Omental fat pad (tissue), 4 donors: Measurements from ENCODE around the gene GET4. TPM values are rescaled to one million over a fixed set of nuclear protein-coding genes. Genes with fewer than 3 reads are reported as not detected.

Experiments
- ATAC-seq: fragments of 150-250 bp; one replicate; pipeline ENCODE4 v1.9.1; 2016; ENCODE audit warnings: mild to moderate bottlenecking, moderate library complexity; ENCODE audit not compliant: low FRiP score
- DNase-seq: peaks from one replicate; pipeline ENCODE4 v3.0.0-alpha.2; 2019; ENCODE audit warnings: low spot score
- CTCF ChIP-seq, 3 donors: fragments of 450-650 bp; IDR thresholded peaks; one replicate each; pipeline ENCODE4 v1.5.1; 2016 to 2017; ENCODE audit warnings: antibody characterized with exemption in 3 of 3, mild to moderate bottlenecking in 3 of 3, moderate library complexity in 2 of 3
- total RNA-seq, 4 donors: library from RNA; depleted of rRNA; stranded (reverse); fragments of >200 nt; gene quantifications; one replicate each; pipeline ENCODE4 v1.1.0, GENCODE V29; 2016

GET4 gene
- total RNA-seq, 4 donors from 2014 or later: 18.7 to 28.5 (median 23.5) TPM

- no peak for TF ChIP-seq CTCF (IDR thresholded peaks at IDR 0.05)
- no peak for ATAC-seq
- DNase-seq: no peak
Measured at GRCh38 chr7:891291-891690, 14.9 kb downstream of the GET4 start.

GRCh38 chr7:891805-892204 lies 15.5 kb downstream of the GET4 start:
- ATAC-seq (no peak), DNase-seq (no peak)
- TF ChIP-seq CTCF (IDR thresholded peaks at IDR 0.05): no peak

- DNase-seq (no peak), ATAC-seq (no peak)
- no peak for TF ChIP-seq CTCF (IDR thresholded peaks at IDR 0.05)
Measured at GRCh38 chr7:892648-893593, 16.6 kb downstream of the GET4 start.

- DNase-seq (no peak), ATAC-seq (no peak)
- TF ChIP-seq CTCF (IDR thresholded peaks at IDR 0.05): no peak
Measured at GRCh38 chr7:893686-894085, 17.3 kb downstream of the GET4 start.

GRCh38 chr7:894164-894867 lies 18.0 kb downstream of the GET4 start:
- DNase-seq: no peak
- TF ChIP-seq CTCF (IDR thresholded peaks at IDR 0.05): no peak
- ATAC-seq: no peak

GRCh38 chr7:894927-895450 lies 18.6 kb downstream of the GET4 start:
- ATAC-seq (no peak), DNase-seq (no peak)
- no peak for TF ChIP-seq CTCF (IDR thresholded peaks at IDR 0.05)
